GM12892 (cell line): ENCODE measurements around the gene FGA.

Experiments used
- DNase-seq: peaks from one replicate; pipeline ENCODE4 v3.0.0; 2011; ENCODE audit not compliant: insufficient read length
- FAIRE-seq: peaks from 2 replicates; lab custom pipeline; 2011; peaks lifted over from hg19 to GRCh38; lab: Jason Lieb, UNC
- POLR2A ChIP-seq: IDR thresholded peaks from 2 replicates; pipeline ENCODE4 v1.6.1; 2011; ENCODE audit warnings: low read depth, low read length, control low read depth
- POLR2AphosphoS5 ChIP-seq: IDR thresholded peaks from 2 replicates; pipeline ENCODE4 v1.6.1; 2011; ENCODE audit warnings: low read depth, low read length, control low read depth
- TAF1 ChIP-seq: IDR thresholded peaks from 2 replicates; pipeline ENCODE4 v1.6.1; 2011; ENCODE audit warnings: low read depth, mild to moderate bottlenecking, control low read depth, low read length, borderline replicate concordance

Gene FGA

DNA sequence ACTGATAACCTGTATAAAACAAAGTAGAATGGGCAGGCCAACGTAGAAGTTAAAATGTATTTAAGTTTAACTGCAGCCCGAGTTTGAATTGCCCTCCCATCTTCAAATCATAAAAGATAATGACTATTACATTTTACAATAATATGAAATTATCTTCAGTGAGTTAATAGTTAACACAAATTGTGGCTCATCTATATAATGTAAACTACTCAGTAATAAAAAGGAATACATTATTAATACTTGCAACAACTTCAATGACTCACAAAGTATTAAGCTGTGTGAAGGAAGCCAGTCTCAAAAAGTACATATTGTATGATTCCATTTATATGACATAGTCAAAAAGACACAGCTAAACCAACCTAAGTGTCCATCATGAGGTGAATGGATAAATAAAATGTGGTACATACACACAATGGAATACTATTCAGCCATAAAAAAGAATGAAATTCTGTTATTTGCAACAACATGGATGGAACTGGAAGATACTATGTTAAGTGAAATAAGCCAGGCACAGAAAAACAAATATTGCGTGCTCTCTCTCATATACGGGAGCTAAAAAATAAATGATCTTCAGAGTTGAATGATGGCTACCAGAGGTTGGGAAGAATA is 48.2 kb downstream of the FGA start:
- DNase-seq (no peak), FAIRE-seq (no peak)
- no peak for TF ChIP-seq POLR2A
- TF ChIP-seq TAF1, result no peak
- no peak for TF ChIP-seq POLR2AphosphoS5
